Tibial nerve (tissue), 4 donors: ENCODE results near the gene ASIC2. TPM values are rescaled to one million over a fixed set of nuclear protein-coding genes. Genes with fewer than 3 reads are reported as not detected.

ENCODE experiments used
- DNase-seq, 2 donors: peaks; one replicate each; pipeline ENCODE4 v3.0.0-alpha.2; 2019; ENCODE audit warnings: low spot score in 2 of 2
- H3K27ac ChIP-seq, 4 donors: fragments of 200-600 bp; sonication (generic) in 3 of 4; one replicate each; pipeline ENCODE4 v1.5.1; 2017 to 2019; ENCODE audit warnings: mild to moderate bottlenecking in 1 of 4
- H3K27me3 ChIP-seq, 2 donors: fragments of 200-600 bp; sonication (generic) in 1 of 2; one replicate each; pipeline versions ENCODE4 v1.5.1 to v1.6.0; 2017 to 2019
- H3K36me3 ChIP-seq, 3 donors: fragments of 200-600 bp; sonication (generic); one replicate each; pipeline ENCODE4 v1.5.1; 2018 to 2019
- H3K4me1 ChIP-seq, 4 donors: fragments of 200-600 bp; sonication (generic) in 3 of 4; one replicate each; pipeline ENCODE4 v1.5.1; 2017 to 2019
- H3K4me3 ChIP-seq, 4 donors: fragments of 200-600 bp; sonication (generic) in 3 of 4; one replicate each; pipeline ENCODE4 v1.5.1; 2017 to 2019; ENCODE audit warnings: mild to moderate bottlenecking in 1 of 4, moderate library complexity in 1 of 4
- H3K9me3 ChIP-seq, 4 donors: fragments of 200-600 bp; sonication (generic) in 3 of 4; one replicate each; pipeline ENCODE4 v1.5.1; 2017 to 2019
- CTCF ChIP-seq, 5 experiments: fragments of 200-600 bp in 3 of 5; fragments of 450-650 bp in 2 of 5; sonication (generic) in 3 of 5; IDR thresholded peaks; one replicate each; pipeline ENCODE4 v1.5.1; 2016 to 2019; ENCODE audit warnings: antibody characterized with exemption in 5 of 5, mild to moderate bottlenecking in 3 of 5, moderate library complexity in 2 of 5
- EP300 ChIP-seq, 2 donors: sonication (generic); formaldehyde crosslinking; IDR thresholded peaks; one replicate each; pipeline ENCODE4 v1.6.1; 2017; ENCODE audit warnings: antibody characterized with exemption in 2 of 2, mild to moderate bottlenecking in 1 of 2
- POLR2A ChIP-seq, 2 donors: fragments of 450-650 bp; IDR thresholded peaks; one replicate each; pipeline ENCODE4 v1.6.1; 2017; ENCODE audit warnings: antibody characterized with exemption in 2 of 2, mild to moderate bottlenecking in 2 of 2, moderate library complexity in 2 of 2
- WGBS, 2 donors: methylation state at CpG; one replicate each; pipeline ENCODE4 v1.1.5; 2018; 5-methylcytosine and 5-hydroxymethylcytosine counted together
- total RNA-seq, 4 donors: library from RNA; depleted of rRNA; stranded (reverse); fragments of >200 nt; gene quantifications; one replicate each; pipeline ENCODE4 v1.1.0, GENCODE V29; 2016

The ASIC2 gene
- total RNA-seq, 4 donors from 2014 or later = 0.21 to 1.5 (median 0.50) TPM

GRCh38 chr17:33204156-33204555, 88.9 kb downstream of the ASIC2 start:
- H3K27me3 ChIP-seq = no peaks in the 10 kb centered on the region
- TF ChIP-seq EP300 (IDR thresholded peaks at IDR 0.05) = no peak
- H3K4me3 ChIP-seq = no peak overlapping the region
- H3K36me3 ChIP-seq = no peaks in the 10 kb centered on the region
- no peaks in the 10 kb centered on the region for H3K4me1 ChIP-seq
- 86 to 91% methylated on average over 3 of the region's 3 CpGs for WGBS, 2 donors
- H3K27ac ChIP-seq = no peak overlapping the region
- no peaks in the 10 kb centered on the region for H3K9me3 ChIP-seq
- no peak for DNase-seq

GRCh38 chr17:33202796-33203495, 90.1 kb downstream of the ASIC2 start:
- WGBS, 2 donors = 46 to 54% methylated on average over 10 of the region's 10 CpGs
- DNase-seq = no peak
- H3K27me3 ChIP-seq = no peaks in the 10 kb centered on the region
- H3K27ac ChIP-seq = no peak overlapping the region
- no peak overlapping the region for H3K4me3 ChIP-seq
- H3K4me1 ChIP-seq = no peaks in the 10 kb centered on the region
- no peaks in the 10 kb centered on the region for H3K9me3 ChIP-seq
- no peak for TF ChIP-seq CTCF (IDR thresholded peaks at IDR 0.05)
- TF ChIP-seq EP300 (IDR thresholded peaks at IDR 0.05) = no peak
- no peak for TF ChIP-seq POLR2A (IDR thresholded peaks at IDR 0.05)
- H3K36me3 ChIP-seq = no peaks in the 10 kb centered on the region

- H3K27me3 ChIP-seq = no peaks in the 10 kb centered on the region
- H3K36me3 ChIP-seq = no peaks in the 10 kb centered on the region
- H3K4me3 ChIP-seq = no peak overlapping the region
- DNase-seq = no peak
- H3K9me3 ChIP-seq = no peaks in the 10 kb centered on the region
- no peak for TF ChIP-seq POLR2A (IDR thresholded peaks at IDR 0.05)
- TF ChIP-seq EP300 (IDR thresholded peaks at IDR 0.05) = no peak
- no peak for TF ChIP-seq CTCF (IDR thresholded peaks at IDR 0.05)
- H3K4me1 ChIP-seq = no peaks in the 10 kb centered on the region
- no peak overlapping the region for H3K27ac ChIP-seq
- WGBS, 2 donors = 69 to 81% methylated on average over 7 of the region's 7 CpGs
These were observed 91.1 kb downstream of the ASIC2 start for GRCh38 chr17:33202021-33202420.

- H3K9me3 ChIP-seq = no peaks in the 10 kb centered on the region
- H3K36me3 ChIP-seq = no peaks in the 10 kb centered on the region
- H3K4me1 ChIP-seq = no peaks in the 10 kb centered on the region
- 74 to 75% methylated on average over 4 of the region's 4 CpGs for WGBS, 2 donors
- no peaks in the 10 kb centered on the region for H3K27me3 ChIP-seq
- no peak overlapping the region for H3K4me3 ChIP-seq
- no peak overlapping the region for H3K27ac ChIP-seq
- DNase-seq = no peak
- no peak for TF ChIP-seq POLR2A (IDR thresholded peaks at IDR 0.05)
These were observed 91.8 kb downstream of the ASIC2 start for GRCh38 chr17:33201283-33201682.

GRCh38 chr17:33200587-33200986, 92.5 kb downstream of the ASIC2 start:
- Histone ChIP-seq H3K36me3 (no peaks in the 10 kb centered on the region), H3K9me3 (no peaks in the 10 kb centered on the region), H3K27ac (no peak overlapping the region), H3K4me3 (no peak overlapping the region), H3K27me3 (no peaks in the 10 kb centered on the region), H3K4me1 (no peaks in the 10 kb centered on the region)
- 35 to 53% methylated on average over 1 of the region's 1 CpG for WGBS, 2 donors
- TF ChIP-seq POLR2A (IDR thresholded peaks at IDR 0.05) (no peak), CTCF (IDR thresholded peaks at IDR 0.05) (no peak), EP300 (IDR thresholded peaks at IDR 0.05) (no peak)
- no peak for DNase-seq

- WGBS, 2 donors = 56 to 61% methylated on average over 12 of the region's 12 CpGs
- TF ChIP-seq POLR2A (IDR thresholded peaks at IDR 0.05) (no peak), CTCF (IDR thresholded peaks at IDR 0.05) (no peak), EP300 (IDR thresholded peaks at IDR 0.05) (no peak)
- no peak for DNase-seq
- Histone ChIP-seq H3K36me3 (no peaks in the 10 kb centered on the region), H3K4me1 (no peaks in the 10 kb centered on the region), H3K9me3 (no peaks in the 10 kb centered on the region), H3K4me3 (no peak overlapping the region), H3K27me3 (no peaks in the 10 kb centered on the region), H3K27ac (no peak overlapping the region)
These were observed 93.3 kb downstream of the ASIC2 start for GRCh38 chr17:33199571-33200510.
